ENCODE measurements around the gene SS18.

The SS18 gene

GRCh38 chr18:26071020-26071419, 19.4 kb downstream of the SS18 start:
- no peak for DNase-seq

GRCh38 chr18:26059357-26059756, 31.1 kb downstream of the SS18 start:
- DNase-seq: no peak

- no peak for DNase-seq
These were observed 33.1 kb downstream of the SS18 start for GRCh38 chr18:26057344-26057773.

- DNase-seq: no peak
These were observed 34.1 kb downstream of the SS18 start for GRCh38 chr18:26056291-26056690.

- DNase-seq: no peak
These were observed 37.9 kb downstream of the SS18 start for GRCh38 chr18:26052505-26052904.

- no peak for DNase-seq
These were observed 38.6 kb downstream of the SS18 start for GRCh38 chr18:26051843-26052242.

GRCh38 chr18:26046419-26047077, 43.9 kb downstream of the SS18 start:
- DNase-seq: no peak

- no peak for DNase-seq
These were observed 45.6 kb downstream of the SS18 start for GRCh38 chr18:26044807-26045206.

- no peak for DNase-seq
These were observed 50.3 kb downstream of the SS18 start for GRCh38 chr18:26040051-26040656.

GRCh38 chr18:26039203-26039602, 51.2 kb downstream of the SS18 start:
- no peak for DNase-seq

GRCh38 chr18:26036635-26037034, 53.8 kb downstream of the SS18 start:
- DNase-seq: no peak

- DNase-seq: no peak
These were observed 55.4 kb downstream of the SS18 start for GRCh38 chr18:26034850-26035497.

GRCh38 chr18:26022585-26022984, 67.8 kb downstream of the SS18 start:
- DNase-seq: no peak

GRCh38 chr18:26021061-26021754, 69.2 kb downstream of the SS18 start:
- no peak for DNase-seq

- DNase-seq: peak; percentile 11
These were observed 72.5 kb downstream of the SS18 start for GRCh38 chr18:26017929-26018328.

- no peak for DNase-seq
These were observed 76.0 kb downstream of the SS18 start for GRCh38 chr18:26014462-26014861.

GRCh38 chr18:26008619-26009018, 81.8 kb downstream of the SS18 start:
- no peak for DNase-seq

- no peak for DNase-seq
These were observed 82.3 kb downstream of the SS18 start for GRCh38 chr18:26008096-26008495.

- no peak for DNase-seq
These were observed 84.5 kb downstream of the SS18 start for GRCh38 chr18:26005950-26006349.

- DNase-seq: no peak
These were observed 85.6 kb downstream of the SS18 start for GRCh38 chr18:26004832-26005231.

- DNase-seq: no peak
These were observed 86.6 kb downstream of the SS18 start for GRCh38 chr18:26003817-26004216.

- DNase-seq: no peak
These were observed 87.1 kb downstream of the SS18 start for GRCh38 chr18:26003356-26003755.

GRCh38 chr18:26002375-26002910, 88.0 kb downstream of the SS18 start:
- DNase-seq: no peak

- DNase-seq: no peak
These were observed 92.0 kb downstream of the SS18 start for GRCh38 chr18:25998461-25998860.

Data from NCI-H1694 (cell line).